ENCODE data around the gene NIPA2.

Gene NIPA2

DNA sequence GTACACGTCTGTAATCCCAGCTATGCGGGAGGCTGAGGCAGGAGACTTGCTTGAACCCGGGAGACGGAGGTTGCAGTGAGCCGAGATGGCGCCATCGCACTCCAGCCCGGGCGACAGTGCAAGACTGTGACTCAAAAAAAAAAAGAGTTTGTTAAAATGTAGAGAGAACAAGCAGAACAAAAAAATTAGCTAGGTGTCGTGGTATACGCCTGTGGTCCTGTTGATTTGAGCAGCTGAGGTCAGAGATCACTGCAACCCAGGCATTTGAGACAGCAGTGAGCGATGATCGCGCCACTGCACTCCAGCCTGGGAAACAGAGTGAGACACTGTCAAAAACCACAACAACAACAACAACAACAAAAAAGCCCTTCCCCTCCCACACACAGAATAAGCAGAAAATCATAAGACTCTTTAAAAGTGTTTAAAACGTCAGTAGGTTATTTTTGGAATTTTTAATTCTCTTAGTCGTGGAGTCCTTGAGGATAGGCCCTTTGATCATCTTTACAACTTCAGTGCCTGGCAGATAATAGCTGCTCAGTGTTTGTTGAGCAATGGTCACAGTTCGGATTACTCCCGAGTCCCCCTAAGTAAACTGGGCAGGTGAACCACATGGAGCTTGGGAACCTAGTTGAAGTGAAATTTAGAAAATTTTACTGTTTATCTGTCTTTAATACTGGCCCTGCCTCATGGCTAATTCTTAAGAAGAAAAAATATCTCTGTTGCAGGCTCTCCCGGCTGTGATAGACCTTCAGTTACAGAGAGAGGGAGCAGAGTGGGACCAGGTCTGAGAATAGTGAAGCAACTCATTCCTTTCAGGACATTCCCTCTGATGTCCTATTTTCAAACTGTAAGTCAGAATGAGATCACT is 6.2 kb downstream of the NIPA2 start:
- DNase-seq, result no peak

DNA sequence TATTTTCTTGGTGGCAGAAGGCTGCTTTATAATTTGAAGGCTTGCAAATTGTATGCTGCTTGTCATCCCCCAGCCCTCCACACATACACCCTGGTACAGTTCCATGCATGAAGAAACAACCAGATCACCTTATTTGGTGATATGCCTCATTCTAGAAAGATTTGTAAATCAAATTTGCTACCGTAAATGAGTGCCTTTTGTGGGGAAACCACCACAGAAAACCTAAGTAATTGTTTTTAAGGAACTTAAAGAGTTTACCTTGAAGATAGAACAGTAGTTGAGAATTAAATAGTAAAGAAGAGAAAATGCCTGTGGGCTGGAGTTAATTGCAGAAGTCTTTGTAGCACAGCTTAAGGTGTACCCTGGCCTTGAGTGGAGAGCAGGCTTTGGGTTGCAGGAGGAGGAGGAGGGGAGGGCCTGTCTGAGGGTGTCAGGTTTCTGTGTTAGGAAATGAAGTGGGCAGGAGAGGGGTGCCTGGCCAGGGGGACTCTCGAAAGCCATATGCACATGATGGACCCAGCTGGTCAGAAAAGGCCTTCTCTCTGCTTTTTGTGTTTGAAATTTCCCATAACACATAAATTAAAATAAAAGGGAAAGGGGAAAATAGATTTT is 6.9 kb downstream of the NIPA2 start:
- DNase-seq, result no peak

- no peak for DNase-seq
These were observed 7.6 kb downstream of the NIPA2 start for GRCh38 chr15:22846073-22846472.

- no peak for DNase-seq
These were observed 11.6 kb downstream of the NIPA2 start for GRCh38 chr15:22850055-22850454.

DNA sequence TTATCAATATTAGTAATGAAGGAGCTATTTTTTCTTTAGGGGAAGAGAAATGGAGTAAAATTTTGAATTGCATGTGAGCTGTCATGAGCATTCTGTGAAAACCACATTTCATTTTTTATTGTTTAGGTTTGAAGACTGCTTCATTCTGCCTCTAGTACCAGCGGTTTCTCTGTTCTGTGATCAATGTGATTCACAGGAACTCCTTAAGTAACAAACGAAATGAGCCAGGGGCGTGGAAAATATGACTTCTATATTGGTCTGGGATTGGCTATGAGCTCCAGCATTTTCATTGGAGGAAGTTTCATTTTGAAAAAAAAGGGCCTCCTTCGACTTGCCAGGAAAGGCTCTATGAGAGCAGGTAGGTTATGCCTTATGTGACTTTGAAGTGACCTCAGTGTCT is 13.0 kb downstream of the NIPA2 start:
- DNase-seq, result no peak

GRCh38 chr15:22855791-22856190 is 17.3 kb downstream of the NIPA2 start:
- DNase-seq, result no peak

- no peak for DNase-seq
These were observed 18.2 kb downstream of the NIPA2 start for GRCh38 chr15:22856659-22857058.

DNA sequence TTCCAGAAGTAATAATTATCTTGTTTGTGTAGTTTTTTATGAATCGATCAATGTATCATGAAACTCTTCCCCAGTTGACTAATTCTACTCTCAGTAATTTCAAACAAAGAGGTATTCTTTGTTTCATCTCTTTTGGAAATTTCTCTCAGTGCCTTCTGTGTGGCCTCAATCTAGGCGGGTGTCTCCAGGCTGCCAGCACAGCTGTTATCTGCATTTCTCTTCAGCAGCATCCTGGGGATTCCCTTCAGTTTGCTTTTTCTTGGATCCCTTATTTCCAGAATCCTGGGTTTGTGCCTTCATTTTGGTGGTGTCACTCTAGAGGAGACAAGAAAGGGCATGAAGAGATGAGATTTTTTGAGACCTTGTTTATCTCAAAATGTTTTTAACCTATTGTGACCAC is 22.7 kb downstream of the NIPA2 start:
- no peak for DNase-seq

DNA sequence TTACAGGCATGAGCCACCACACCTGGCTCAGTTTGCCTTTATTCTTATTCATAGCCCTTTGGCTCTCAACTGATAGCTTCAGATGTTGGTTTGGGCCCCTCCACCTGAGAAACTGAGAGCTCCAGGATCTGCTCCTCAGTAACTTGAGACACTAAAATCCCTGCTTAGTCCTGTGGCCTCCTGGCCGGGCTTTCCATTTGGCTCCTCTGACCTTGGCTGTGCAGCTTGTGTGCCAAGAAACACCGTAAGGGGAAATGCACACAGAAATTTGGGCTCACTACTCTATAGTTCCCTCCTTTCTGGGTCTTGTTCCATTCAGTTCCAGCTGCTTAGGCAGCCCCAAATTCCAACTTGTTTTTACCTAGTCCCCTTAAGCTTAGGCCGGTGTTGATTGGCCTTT is 24.9 kb downstream of the NIPA2 start:
- no peak for DNase-seq

DNA sequence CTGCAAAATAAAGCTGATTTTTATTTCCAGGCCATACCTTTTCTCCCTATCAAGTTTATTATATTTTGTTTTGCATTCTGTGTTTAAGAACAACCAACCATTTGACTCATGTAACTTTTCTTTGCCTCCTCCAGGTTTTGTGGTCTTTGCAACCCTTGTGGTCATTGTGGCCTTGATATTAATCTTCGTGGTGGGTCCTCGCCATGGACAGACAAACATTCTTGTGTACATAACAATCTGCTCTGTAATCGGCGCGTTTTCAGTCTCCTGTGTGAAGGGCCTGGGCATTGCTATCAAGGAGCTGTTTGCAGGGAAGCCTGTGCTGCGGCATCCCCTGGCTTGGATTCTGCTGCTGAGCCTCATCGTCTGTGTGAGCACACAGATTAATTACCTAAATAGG is 27.6 kb downstream of the NIPA2 start:
- no peak for DNase-seq

DNA sequence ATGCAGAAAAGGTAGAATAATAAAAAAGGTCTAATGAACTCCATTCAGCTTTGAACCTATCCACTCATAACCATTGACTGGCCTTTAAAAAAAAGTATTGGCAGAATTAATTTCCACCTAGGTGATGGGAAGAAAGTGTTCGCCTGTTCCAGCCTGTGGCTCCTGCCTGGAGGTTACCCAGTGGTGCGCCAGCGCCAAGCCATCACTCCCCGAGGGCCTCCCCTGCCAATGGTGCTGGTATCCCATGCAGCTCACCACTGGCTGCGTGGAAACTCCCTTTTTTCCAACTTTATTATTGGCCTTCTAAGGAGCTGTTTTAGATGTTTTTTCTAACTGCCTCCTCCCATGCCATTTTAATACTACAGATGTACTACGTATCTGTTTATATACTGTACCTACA is 29.4 kb downstream of the NIPA2 start:
- DNase-seq, result no peak

GRCh38 chr15:22868495-22868894 is 30.0 kb downstream of the NIPA2 start:
- DNase-seq, result no peak

- no peak for DNase-seq
These were observed 30.5 kb downstream of the NIPA2 start for GRCh38 chr15:22868928-22869327.

GRCh38 chr15:22869856-22870255 is 31.4 kb downstream of the NIPA2 start:
- DNase-seq, result no peak

GRCh38 chr15:22870865-22871264 is 32.4 kb downstream of the NIPA2 start:
- DNase-seq, result no peak

DNA sequence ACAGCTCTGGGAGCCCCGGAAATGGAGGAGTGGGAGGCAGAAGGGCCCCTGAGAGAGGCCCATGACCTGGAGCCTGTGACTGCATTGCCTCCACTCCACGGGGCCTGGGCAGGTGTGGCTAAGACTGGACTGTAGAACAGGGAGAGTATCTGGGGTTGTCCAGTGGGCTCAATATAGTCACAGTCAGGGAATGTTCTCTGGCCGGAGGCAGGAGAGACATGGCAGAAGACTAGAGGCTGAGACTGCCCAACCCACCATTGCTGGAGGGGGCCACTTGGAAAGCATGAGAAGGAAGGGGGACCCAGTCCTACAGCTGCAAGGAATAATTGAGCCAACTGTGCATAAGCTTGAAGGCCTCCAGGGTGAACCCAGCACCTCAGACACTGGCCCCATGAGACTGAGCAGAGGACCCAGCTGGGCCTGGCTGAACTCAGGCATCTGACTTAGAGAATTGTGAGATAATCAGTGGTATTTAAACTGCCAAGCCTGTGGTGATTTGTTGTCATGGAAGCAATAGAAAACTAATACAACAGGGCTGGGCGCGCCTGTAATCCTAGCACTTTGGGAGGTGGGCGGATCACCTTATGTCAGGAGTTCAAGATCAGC is 33.1 kb downstream of the NIPA2 start:
- no peak for DNase-seq

DNA sequence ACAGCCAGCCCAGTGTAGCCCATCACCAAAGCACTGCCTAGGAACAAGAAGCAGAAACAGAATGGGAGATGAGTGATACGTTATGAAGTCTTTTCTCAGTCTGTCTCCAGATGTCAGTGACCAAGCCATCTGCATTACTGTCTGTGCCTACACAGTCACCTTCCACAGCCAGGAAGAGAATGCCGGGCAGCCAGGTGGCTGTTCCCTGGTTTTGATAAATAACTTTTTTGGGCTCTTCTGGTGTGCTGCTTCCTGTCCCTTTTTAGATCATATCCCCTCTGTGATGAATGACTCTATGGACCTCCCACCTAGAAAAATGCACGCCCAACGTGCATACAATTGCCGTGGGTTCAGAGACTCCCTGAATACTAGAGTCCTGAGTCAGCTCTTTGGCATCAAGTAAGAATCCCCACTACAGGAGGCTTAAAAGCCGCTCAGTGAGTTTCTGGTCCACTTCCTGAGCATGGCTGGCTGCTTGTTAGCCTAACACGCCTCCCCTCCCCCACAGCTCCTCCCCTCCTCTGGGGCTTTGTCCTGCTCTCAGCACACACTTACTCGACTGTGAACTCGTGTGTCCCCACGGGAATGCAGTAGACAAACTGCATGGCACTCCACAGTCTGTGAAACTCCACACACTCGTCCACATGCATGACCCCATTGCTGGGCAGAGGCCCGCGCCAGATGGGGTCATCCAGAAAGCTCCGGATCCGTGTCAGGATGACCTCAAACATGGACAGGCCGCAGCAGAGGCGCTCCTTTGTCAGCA is 34.7 kb downstream of the NIPA2 start:
- no peak for DNase-seq

DNA sequence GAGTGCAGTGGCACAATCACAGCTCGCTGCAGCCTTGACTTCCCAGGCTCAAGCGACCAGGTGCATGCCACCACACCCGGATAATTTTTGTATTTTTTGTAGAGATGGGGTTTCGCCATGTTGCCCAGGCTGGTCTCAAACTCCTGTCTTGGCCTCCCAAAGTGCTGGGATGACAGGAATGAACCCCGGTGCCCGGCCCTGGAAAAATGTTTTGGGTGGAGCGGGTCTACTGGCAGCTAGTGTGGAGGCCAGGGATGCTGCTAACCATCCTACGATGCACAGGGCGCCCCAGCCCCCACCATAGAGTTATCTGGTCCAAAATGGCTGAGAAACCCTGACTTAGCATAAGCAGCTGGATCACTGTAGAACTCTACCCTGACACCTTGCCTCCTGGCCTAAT is 35.4 kb downstream of the NIPA2 start:
- DNase-seq, result no peak

DNA sequence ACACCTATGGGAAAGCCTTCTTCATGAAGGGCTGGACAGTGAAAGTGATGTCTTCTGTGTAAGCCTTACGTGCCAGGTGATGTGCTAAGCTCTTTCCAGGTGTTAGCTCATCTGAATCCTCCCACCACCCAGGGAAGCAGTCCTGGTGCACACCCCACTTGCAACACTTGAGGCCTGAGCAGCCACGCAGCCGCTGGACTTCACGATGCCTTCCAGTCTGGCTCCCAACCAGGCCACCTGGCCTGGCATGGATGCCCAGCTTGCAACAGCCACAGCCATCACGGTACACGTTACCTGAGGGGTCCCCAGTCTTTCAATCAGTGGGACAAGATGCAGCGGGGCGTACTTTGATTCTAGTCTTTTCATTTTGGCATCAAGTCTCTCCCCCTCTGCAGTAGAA is 35.8 kb downstream of the NIPA2 start:
- no peak for DNase-seq

GRCh38 chr15:22874966-22875365 is 36.5 kb downstream of the NIPA2 start:
- no peak for DNase-seq

DNA sequence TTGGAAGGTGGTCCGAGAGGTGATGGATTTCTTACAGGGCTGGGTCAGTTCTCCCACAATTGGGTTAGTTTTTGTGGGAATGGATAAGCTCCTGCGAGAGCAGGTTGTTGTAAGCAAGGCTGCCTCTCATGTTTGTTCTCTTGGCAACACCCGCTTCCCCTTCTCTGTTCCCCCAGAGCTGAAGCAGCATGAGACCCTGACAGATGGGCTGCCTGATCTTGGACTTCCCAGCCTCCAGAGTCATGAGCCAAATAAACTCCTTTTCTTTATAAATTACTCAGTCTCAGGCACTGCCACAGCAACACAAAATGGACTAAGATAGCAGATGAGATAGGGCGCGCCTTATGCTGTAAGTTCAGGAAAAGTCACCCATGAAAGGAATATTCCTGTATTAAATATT is 38.7 kb downstream of the NIPA2 start:
- DNase-seq, result no peak

GRCh38 chr15:22877607-22878006 is 39.1 kb downstream of the NIPA2 start:
- DNase-seq, result no peak

DNA sequence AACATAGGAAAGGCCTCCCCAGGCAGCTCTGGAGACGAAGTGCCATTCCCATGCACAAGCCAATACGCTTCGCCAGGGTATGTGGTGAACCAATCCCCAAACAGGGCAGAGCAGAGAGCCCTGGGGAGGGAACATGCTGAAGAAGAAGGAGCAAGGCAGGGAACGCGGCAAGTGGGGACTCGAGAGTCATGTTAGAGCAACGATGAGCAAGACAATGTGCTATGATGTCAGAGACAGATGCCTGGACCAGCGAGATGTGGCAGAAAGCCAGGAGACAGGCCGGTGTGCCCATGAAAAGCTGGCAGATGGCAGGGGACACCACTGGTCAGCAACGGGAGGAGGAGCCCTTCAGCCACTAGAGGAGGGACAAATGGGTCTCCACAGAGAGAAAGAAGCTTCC is 39.6 kb downstream of the NIPA2 start:
- no peak for DNase-seq
